SK-N-SH treated with all-trans-retinoic acid at 6 μM for 48 hours (cell line): ENCODE data around the gene TAS2R60.

Experiments
- ARNTL ChIP-seq: fragments of 450-650 bp; formaldehyde crosslinking; IDR thresholded peaks from 2 replicates; pipeline ENCODE4 v1.5.0; 2020; ENCODE audit warnings: low read depth, mild to moderate bottlenecking, moderate library complexity, borderline replicate concordance
- CREB5 ChIP-seq: fragments of 250-450 bp; sonication (Bioruptor Pico); IDR thresholded peaks from 2 replicates; pipeline ENCODE4 v1.5.1; 2020; ENCODE audit warnings: low read depth, mild to moderate bottlenecking, moderate library complexity
- CSDC2 ChIP-seq: fragments of 250-450 bp; sonication (Bioruptor Pico); IDR thresholded peaks from 2 replicates; pipeline ENCODE4 v1.5.0; 2020; ENCODE audit warnings: mild to moderate bottlenecking, moderate library complexity
- CSRNP3 ChIP-seq: fragments of 250-450 bp; sonication (Bioruptor Pico); IDR thresholded peaks from 2 replicates; pipeline ENCODE4 v1.5.1; 2021; ENCODE audit warnings: mild to moderate bottlenecking, moderate library complexity
- GLIS3 ChIP-seq: fragments of 250-450 bp; sonication (Bioruptor Pico); IDR thresholded peaks from 2 replicates; pipeline ENCODE4 v1.5.0; 2020; ENCODE audit warnings: mild to moderate bottlenecking, moderate library complexity
- ISL1 ChIP-seq: fragments of 250-450 bp; sonication (Bioruptor Pico); IDR thresholded peaks from 2 replicates; pipeline ENCODE4 v2.1.2; 2022; ENCODE audit warnings: mild to moderate bottlenecking, moderate library complexity
- OSR1 ChIP-seq: fragments of 250-450 bp; sonication (Bioruptor Pico); IDR thresholded peaks from 2 replicates; pipeline ENCODE4 v1.8.0; 2022; ENCODE audit warnings: moderate library complexity, mild to moderate bottlenecking, inconsistent platforms
- PPARA ChIP-seq: fragments of 250-450 bp; sonication (Bioruptor Pico); IDR thresholded peaks from 2 replicates; pipeline ENCODE4 v1.5.0; 2020; ENCODE audit warnings: mild to moderate bottlenecking, borderline replicate concordance
- RARB ChIP-seq: fragments of 250-450 bp; sonication (Bioruptor Pico); IDR thresholded peaks from 2 replicates; pipeline ENCODE4 v1.8.0; 2021; ENCODE audit warnings: mild to moderate bottlenecking, moderate library complexity
- TCF4 ChIP-seq: fragments of 250-450 bp; sonication (Bioruptor Pico); IDR thresholded peaks from 2 replicates; pipeline ENCODE4 v1.8.0; 2021; ENCODE audit warnings: mild to moderate bottlenecking, moderate library complexity, borderline replicate concordance
- ZFP30 ChIP-seq: fragments of 450-650 bp; formaldehyde crosslinking; IDR thresholded peaks from 2 replicates; pipeline ENCODE4 v1.5.0; 2022; ENCODE audit warnings: mild to moderate bottlenecking, moderate library complexity
- ZNF565 ChIP-seq: fragments of 450-650 bp; formaldehyde crosslinking; conservative IDR thresholded peaks from 2 replicates; pipeline ENCODE4 v1.5.0; 2020; ENCODE audit warnings: low read depth, mild to moderate bottlenecking, moderate library complexity

- TF ChIP-seq OSR1, result no peak
- no peak for TF ChIP-seq GLIS3 (CRISPR knock-in tag)
- no peak for TF ChIP-seq CSDC2 (CRISPR knock-in tag)
- no peak for TF ChIP-seq ARNTL (CRISPR knock-in tag)
- TF ChIP-seq CREB5, result no peak
- no peak for TF ChIP-seq TCF4
- TF ChIP-seq ZNF565 (CRISPR knock-in tag), result no peak
- TF ChIP-seq RARB (CRISPR knock-in tag), result no peak
- no peak for TF ChIP-seq ZFP30 (CRISPR knock-in tag)
- TF ChIP-seq PPARA (CRISPR knock-in tag), result no peak
- no peak for TF ChIP-seq ISL1
- no peak for TF ChIP-seq CSRNP3 (CRISPR knock-in tag)
Measured at GRCh38 chr7:143485500-143485899, 42.2 kb downstream of the TAS2R60 start.
